Chondrocyte (in vitro differentiated cells): ENCODE data around the gene KIF25. TPM values are rescaled to one million over a fixed set of nuclear protein-coding genes. Genes with fewer than 3 reads are reported as not detected.

ENCODE experiments used
- DNase-seq: peaks from one replicate; pipeline ENCODE4 v3.0.0; 2021; ENCODE audit warnings: mixed read lengths, low spot score
- H3K27ac Mint-ChIP-seq: one replicate; pipeline ENCODE4 v1.8.0; 2021; ENCODE audit warnings: mild to moderate bottlenecking, moderate library complexity, mixed read lengths; ENCODE audit not compliant: unreplicated experiment
- H3K27me3 Mint-ChIP-seq: 2 replicates; pipeline ENCODE4 v1.8.0; 2021; ENCODE audit warnings: low read depth, mixed read lengths
- H3K36me3 Mint-ChIP-seq: 2 replicates; pipeline ENCODE4 v1.8.0; 2021; ENCODE audit warnings: low read depth, mixed read lengths
- H3K4me1 Mint-ChIP-seq: 2 replicates; pipeline ENCODE4 v1.8.0; 2021; ENCODE audit warnings: low read depth, mild to moderate bottlenecking, mixed read lengths
- H3K4me3 Mint-ChIP-seq: one replicate; pipeline ENCODE4 v1.8.0; 2021; ENCODE audit warnings: mild to moderate bottlenecking, moderate library complexity, mixed read lengths; ENCODE audit not compliant: unreplicated experiment
- H3K9me3 Mint-ChIP-seq: 2 replicates; pipeline ENCODE4 v1.8.0; 2021; ENCODE audit warnings: low read depth, mixed read lengths
- total RNA-seq: library from RNA; stranded (reverse); gene quantifications from 3 replicates; pipeline ENCODE4 v1.2.1, GENCODE V29; 2021
- TF ChIP-seq, protein P1 (sequence below): fragments of 200-600 bp; sonication (generic); IDR thresholded peaks from 2 replicates; pipeline ENCODE4 v1.5.0; 2021; ENCODE audit warnings: antibody characterized with exemption, mild to moderate bottlenecking, moderate library complexity

KIF25 gene
- total RNA-seq, 1 donor from 2014 or later: not detected

DNA sequence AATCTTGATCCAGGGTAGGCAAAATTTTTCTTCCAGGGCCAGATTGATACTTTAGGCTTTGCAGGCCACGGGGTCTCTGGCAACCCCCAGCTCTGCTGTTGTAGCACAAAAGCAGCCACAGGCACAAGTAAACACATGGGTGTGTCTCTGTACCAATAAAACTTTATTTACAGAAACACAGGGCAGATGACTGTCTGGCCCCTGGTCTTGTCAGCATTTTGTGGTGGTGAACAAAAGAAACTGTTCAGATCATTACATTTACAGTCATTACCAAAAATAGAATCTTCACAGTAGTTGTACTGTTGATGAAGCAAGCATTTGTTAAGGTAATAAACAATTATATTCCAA is 45.0 kb upstream of the KIF25 start:
- Mint-ChIP-seq H3K9me3 (no peaks in the 10 kb centered on the region), H3K4me3 (no peak overlapping the region), H3K27me3 (no peaks in the 10 kb centered on the region), H3K27ac (no peak overlapping the region), H3K36me3 (peaks cover 41% of the 10 kb centered on the region), H3K4me1 (peaks cover 32% of the 10 kb centered on the region)
- TF ChIP-seq, protein P1, sequence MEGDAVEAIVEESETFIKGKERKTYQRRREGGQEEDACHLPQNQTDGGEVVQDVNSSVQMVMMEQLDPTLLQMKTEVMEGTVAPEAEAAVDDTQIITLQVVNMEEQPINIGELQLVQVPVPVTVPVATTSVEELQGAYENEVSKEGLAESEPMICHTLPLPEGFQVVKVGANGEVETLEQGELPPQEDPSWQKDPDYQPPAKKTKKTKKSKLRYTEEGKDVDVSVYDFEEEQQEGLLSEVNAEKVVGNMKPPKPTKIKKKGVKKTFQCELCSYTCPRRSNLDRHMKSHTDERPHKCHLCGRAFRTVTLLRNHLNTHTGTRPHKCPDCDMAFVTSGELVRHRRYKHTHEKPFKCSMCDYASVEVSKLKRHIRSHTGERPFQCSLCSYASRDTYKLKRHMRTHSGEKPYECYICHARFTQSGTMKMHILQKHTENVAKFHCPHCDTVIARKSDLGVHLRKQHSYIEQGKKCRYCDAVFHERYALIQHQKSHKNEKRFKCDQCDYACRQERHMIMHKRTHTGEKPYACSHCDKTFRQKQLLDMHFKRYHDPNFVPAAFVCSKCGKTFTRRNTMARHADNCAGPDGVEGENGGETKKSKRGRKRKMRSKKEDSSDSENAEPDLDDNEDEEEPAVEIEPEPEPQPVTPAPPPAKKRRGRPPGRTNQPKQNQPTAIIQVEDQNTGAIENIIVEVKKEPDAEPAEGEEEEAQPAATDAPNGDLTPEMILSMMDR: no peak
- no peak for DNase-seq

DNA sequence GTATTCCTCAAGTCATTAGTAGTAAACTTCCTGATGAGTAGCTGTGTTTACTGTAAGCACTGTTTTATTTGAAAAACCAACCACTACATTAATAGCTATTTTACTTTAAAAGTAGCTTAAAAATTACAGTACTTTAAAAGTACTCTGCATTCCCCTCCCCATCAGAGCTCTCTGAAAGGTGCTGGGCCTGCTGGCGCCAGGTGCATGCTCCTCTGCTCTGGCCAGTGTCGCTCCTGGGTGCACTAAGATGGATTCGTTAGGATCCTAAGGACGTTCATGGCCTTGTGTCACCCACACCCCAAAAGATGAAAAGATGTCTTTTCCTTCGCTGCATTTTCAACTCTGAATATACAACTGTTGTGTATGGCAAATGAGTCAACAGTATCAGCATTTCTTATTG is 43.9 kb upstream of the KIF25 start:
- H3K9me3 Mint-ChIP-seq: no peaks in the 10 kb centered on the region
- TF ChIP-seq, protein P1: no peak
- no peaks in the 10 kb centered on the region for H3K27me3 Mint-ChIP-seq
- peaks cover 38% of the 10 kb centered on the region for H3K36me3 Mint-ChIP-seq
- no peak for DNase-seq
- peaks cover 30% of the 10 kb centered on the region for H3K4me1 Mint-ChIP-seq
- no peak overlapping the region for H3K27ac Mint-ChIP-seq
- no peak overlapping the region for H3K4me3 Mint-ChIP-seq

DNA sequence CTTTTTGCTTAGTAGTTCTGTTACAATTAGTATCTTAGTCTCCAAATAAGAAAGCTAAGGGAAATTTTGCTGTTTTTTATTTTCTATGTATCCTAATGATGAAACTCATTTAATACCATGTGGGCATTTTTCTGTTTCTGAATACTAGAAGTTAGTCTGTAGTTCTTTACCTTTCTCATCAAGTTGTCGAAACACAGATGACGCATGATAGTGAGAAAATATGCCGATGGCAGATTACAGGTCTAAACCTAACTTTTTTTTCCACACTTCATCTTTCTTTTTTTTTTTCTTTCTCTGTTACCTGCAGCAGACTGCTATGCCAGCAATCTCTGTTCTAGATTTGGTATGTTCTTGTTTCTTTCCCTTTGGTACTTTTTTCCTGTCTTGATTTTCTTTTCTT is 43.3 kb upstream of the KIF25 start:
- Mint-ChIP-seq H3K27me3 (no peaks in the 10 kb centered on the region), H3K9me3 (no peaks in the 10 kb centered on the region), H3K27ac (no peak overlapping the region), H3K4me3 (no peak overlapping the region), H3K36me3 (peaks cover 35% of the 10 kb centered on the region), H3K4me1 (peaks cover 24% of the 10 kb centered on the region)
- no peak for DNase-seq
- TF ChIP-seq, protein P1: no peak

DNA sequence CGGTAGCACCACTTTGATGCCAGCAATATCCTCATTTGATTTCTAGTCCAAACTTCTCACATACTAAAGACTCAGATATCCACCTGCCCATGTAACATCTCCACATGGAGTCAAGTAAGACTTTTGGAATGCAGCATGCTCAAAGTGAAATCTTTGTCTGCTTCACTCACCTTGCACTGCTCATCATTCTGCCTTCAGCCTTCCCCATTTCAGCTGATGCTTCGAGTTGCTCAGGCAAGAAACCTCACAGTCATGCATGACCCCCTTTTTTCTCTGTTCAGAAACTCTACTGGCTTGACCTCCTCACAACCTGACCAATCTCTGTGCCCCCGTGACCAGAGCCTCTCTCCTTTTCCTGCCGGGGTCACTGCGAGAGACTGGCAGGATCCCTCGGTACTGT is 41.0 kb upstream of the KIF25 start:
- DNase-seq: no peak
- peaks cover 15% of the 10 kb centered on the region for H3K4me1 Mint-ChIP-seq
- no peaks in the 10 kb centered on the region for H3K27me3 Mint-ChIP-seq
- H3K36me3 Mint-ChIP-seq: peaks cover 20% of the 10 kb centered on the region
- H3K27ac Mint-ChIP-seq: no peak overlapping the region
- TF ChIP-seq, protein P1: no peak
- H3K4me3 Mint-ChIP-seq: no peak overlapping the region
- no peaks in the 10 kb centered on the region for H3K9me3 Mint-ChIP-seq

DNA sequence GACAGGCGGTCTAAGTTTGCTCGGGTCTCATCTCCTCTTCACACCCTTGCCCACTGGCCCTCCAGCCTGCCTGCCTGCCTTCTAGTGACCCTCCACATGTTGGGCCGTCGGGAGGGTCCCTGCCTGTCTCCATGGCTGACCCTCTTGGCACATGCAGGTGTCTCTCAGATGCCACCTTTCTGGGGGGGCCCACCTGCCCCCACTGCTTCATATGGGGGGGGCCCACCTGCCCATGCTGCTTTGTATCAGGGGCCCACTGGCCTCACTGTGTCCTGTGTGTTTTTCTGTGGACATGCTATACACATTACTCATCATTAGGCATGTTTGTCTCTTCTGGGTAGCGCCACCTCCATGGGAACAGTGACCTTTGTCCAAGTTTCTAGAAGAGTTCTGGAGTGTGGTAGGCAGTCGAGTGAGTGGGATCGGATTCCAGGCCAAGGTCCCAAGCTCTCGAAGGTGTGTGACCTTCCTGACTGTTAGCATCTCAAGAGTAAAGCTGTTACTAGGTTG is 40.4 kb upstream of the KIF25 start:
- Mint-ChIP-seq H3K27me3 (no peaks in the 10 kb centered on the region), H3K9me3 (no peaks in the 10 kb centered on the region), H3K4me3 (no peak overlapping the region), H3K4me1 (peaks cover 15% of the 10 kb centered on the region), H3K27ac (peak overlapping the region; percentile 18), H3K36me3 (peaks cover 15% of the 10 kb centered on the region)
- TF ChIP-seq, protein P1: no peak
- no peak for DNase-seq
